Activated CD8-positive, alpha-beta T cell treated with anti-CD3 and anti-CD28 coated beads, Interleukin-2, amount 10 ng/mL, durations not matched to agents 7 days and 5 days (primary cell): ENCODE data around the gene RNF121. TPM values are rescaled to one million over a fixed set of nuclear protein-coding genes. Genes with fewer than 3 reads are reported as not detected.

Experiments
- ATAC-seq: fragments of 150-1000 bp; cut with Tn5 transposase; one replicate; pipeline ENCODE4 v1.10.0; 2021; ENCODE audit warnings: moderate library complexity
- CTCF ChIA-PET: fragments of 350-600 bp; sonication (Branson Sonifier 250); formaldehyde crosslinking; loops from one replicate; lab custom pipeline; 2021; ENCODE audit warnings: antibody characterized with exemption; lab: Charles Lee
- POLR2A ChIA-PET: fragments of 350-600 bp; sonication (Branson Sonifier 250); formaldehyde crosslinking; loops from one replicate; lab custom pipeline; 2021; ENCODE audit warnings: antibody characterized with exemption; lab: Charles Lee
- DNase-seq: peaks from one replicate; pipeline ENCODE4 v3.0.0-alpha.2; 2020
- H3K27ac Mint-ChIP-seq: one replicate; pipeline ENCODE4 v1.8.0; 2021; ENCODE audit warnings: mild to moderate bottlenecking, mixed read lengths
- H3K27me3 Mint-ChIP-seq: one replicate; pipeline ENCODE4 v1.8.0; 2021; ENCODE audit warnings: low read depth, mixed read lengths
- H3K36me3 Mint-ChIP-seq: one replicate; pipeline ENCODE4 v1.8.0; 2021; ENCODE audit warnings: low read depth, mixed read lengths
- H3K4me1 Mint-ChIP-seq: one replicate; pipeline ENCODE4 v1.8.0; 2021; ENCODE audit warnings: low read depth, mixed read lengths
- H3K4me3 Mint-ChIP-seq: one replicate; pipeline ENCODE4 v1.8.0; 2021; ENCODE audit warnings: mild to moderate bottlenecking, mixed read lengths
- H3K9me3 Mint-ChIP-seq: one replicate; pipeline ENCODE4 v1.8.0; 2022; ENCODE audit warnings: mixed read lengths; ENCODE audit not compliant: insufficient read depth
- total RNA-seq, 2 experiments: library from RNA; stranded (reverse); gene quantifications; one replicate each; pipeline ENCODE4 v1.2.3, GENCODE V29; 2021

The RNF121 gene
- total RNA-seq, 2 experiments from 2014 or later: 24.8 to 29.9 TPM

DNA sequence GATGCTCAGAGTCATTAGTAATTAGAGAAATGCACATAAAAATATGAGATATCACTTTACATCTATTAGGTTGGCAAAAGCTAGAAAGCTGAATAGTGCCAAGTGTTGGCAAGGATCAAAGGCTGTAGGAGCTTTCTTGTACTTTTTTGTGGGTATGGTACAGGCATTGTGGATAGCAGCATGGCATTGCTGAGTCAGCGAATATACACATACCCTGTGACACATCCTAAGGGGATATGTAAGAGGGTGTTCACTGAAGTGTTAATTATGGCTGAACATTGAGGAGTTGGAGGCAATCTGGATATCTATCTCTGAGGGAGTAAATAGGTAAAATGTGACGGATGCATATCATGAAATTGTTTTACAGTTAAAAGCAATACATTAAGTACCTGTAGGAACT, 42.8 kb downstream of the RNF121 start:
- ChIA-PET CTCF (no interaction called here), POLR2A (no interaction called here)
- no peak overlapping the region for H3K27ac Mint-ChIP-seq

DNA sequence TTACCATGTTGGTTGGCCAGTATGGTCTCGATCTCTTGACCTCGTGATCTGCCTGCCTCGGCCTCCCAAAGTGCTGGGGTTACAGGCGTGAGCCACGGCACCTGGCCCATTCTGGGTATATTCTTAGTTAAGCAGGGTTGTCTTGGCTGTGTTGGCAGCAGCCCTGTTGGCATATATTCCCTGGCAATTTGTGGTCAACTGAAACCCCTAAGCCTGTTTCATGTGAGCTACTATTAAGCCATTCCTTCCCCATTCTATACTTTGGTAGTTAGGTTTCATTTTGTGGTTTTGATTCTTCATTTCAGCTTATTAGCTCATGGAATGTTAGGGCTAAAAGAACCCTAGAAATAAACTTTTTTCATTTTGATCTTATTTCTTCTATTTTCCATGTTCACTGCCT, 47.7 kb downstream of the RNF121 start:
- no peak for ATAC-seq

More for the DNA sequence above, 42.8 kb downstream of the RNF121 start:
- Mint-ChIP-seq H3K9me3 (no peaks in the 10 kb centered on the region), H3K4me3 (no peak overlapping the region), H3K4me1 (no peaks in the 10 kb centered on the region), H3K36me3 (peaks cover 11% of the 10 kb centered on the region), H3K27me3 (no peaks in the 10 kb centered on the region)
- no peak for ATAC-seq
- DNase-seq: no peak

GRCh38 chr11:71977090-71977489, 48.2 kb downstream of the RNF121 start:
- Mint-ChIP-seq H3K27me3 (no peaks in the 10 kb centered on the region), H3K36me3 (peaks cover under 1% of the 10 kb centered on the region), H3K4me3 (no peak overlapping the region), H3K4me1 (no peaks in the 10 kb centered on the region), H3K27ac (no peak overlapping the region), H3K9me3 (no peaks in the 10 kb centered on the region)
- ChIA-PET POLR2A (interaction anchor here (1.1 to 1.4 kb wide), 2 partner anchors 21 to 49 kb away, joined by 3 to 4 read pairs; partner anchors contain the start of gene XNDC1N), CTCF (interaction anchor here (0.7 to 5.5 kb wide), 29 partner anchors 9 to 454 kb away, joined by 3 to 34 read pairs (median 7); partner anchors contain the start of genes IL18BP, RNF121 and XNDC1N)
- ATAC-seq (no peak), DNase-seq (no peak)

More for the DNA sequence above, 47.7 kb downstream of the RNF121 start:
- ChIA-PET POLR2A (no interaction called here), CTCF (interaction anchor here (0.8 to 5.5 kb wide), 24 partner anchors 8 to 454 kb away, joined by 3 to 34 read pairs (median 8); partner anchors contain the start of genes IL18BP, RNF121 and XNDC1N)
- H3K27me3 Mint-ChIP-seq: no peaks in the 10 kb centered on the region
- no peaks in the 10 kb centered on the region for H3K4me1 Mint-ChIP-seq
- no peak for DNase-seq
- no peak overlapping the region for H3K27ac Mint-ChIP-seq
- H3K36me3 Mint-ChIP-seq: peaks cover 3% of the 10 kb centered on the region
- H3K4me3 Mint-ChIP-seq: no peak overlapping the region
- no peaks in the 10 kb centered on the region for H3K9me3 Mint-ChIP-seq

DNA sequence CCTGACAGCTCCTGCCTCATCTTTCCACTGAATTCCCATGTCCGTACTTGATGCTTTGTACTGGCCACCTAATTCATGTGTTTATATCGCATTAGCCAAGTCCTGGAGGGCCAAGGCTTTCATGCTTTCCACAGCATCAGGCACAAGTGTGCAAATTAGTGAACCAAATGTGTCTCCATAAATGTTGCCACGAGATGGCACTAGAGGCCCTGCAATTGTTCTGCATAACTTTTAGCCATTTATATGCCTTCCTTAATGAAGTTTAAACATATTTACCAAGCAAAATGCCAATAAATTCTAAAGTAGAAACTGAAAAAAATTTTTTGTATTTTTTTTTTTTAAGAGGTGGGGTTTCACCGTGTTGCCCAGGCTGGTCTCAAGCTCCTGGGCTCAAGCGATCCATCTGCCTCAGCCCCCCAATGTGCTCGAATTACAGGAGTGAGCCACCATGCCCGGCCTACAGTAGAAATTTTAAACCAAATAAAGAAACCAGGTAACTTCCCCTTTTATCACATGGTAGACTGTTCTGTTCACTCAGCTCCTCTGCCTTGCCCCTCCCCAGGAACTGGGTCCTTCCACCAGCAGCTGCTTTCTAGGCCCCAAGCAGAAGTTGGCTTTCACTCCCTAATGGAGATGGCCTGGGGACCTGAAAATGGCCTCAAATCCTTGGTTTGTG, 49.0 kb downstream of the RNF121 start:
- DNase-seq (peak; percentile 74), ATAC-seq (peak; percentile 70)
- no peaks in the 10 kb centered on the region for H3K27me3 Mint-ChIP-seq
- no peak overlapping the region for H3K27ac Mint-ChIP-seq
- H3K36me3 Mint-ChIP-seq: no peaks in the 10 kb centered on the region
- ChIA-PET CTCF (interaction anchor here (0.7 to 5.5 kb wide), 33 partner anchors 8 to 457 kb away, joined by 3 to 34 read pairs (median 7); partner anchors contain the start of genes CLPB, IL18BP, RNF121 and XNDC1N), POLR2A (interaction anchor here (1.1 to 1.4 kb wide), 2 partner anchors 20 to 50 kb away, joined by 3 to 4 read pairs; partner anchors contain the start of gene XNDC1N)
- no peaks in the 10 kb centered on the region for H3K4me1 Mint-ChIP-seq
- no peak overlapping the region for H3K4me3 Mint-ChIP-seq
- no peaks in the 10 kb centered on the region for H3K9me3 Mint-ChIP-seq

DNA sequence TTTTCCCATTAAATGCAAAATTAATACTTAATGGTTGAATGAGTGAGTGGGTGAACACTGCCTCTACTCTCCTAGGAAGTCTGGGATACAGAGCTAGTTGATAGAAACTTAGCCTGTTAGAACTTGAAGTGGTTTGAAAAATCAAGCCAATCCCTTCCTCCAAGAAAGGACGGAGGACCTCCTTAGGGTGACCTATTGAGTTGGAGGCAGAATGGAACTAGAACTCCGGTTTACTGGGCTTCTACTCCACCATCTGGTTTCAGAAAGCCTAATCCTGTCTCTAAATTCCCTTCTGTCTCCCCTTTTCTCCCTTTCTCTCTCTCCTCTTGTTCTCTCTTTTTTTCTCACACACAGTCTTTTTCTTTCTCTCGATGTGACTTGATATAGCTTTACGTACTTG, 50.2 kb downstream of the RNF121 start:
- no peak overlapping the region for H3K4me3 Mint-ChIP-seq
- no peak overlapping the region for H3K27ac Mint-ChIP-seq
- DNase-seq (no peak), ATAC-seq (no peak)
- no peaks in the 10 kb centered on the region for H3K9me3 Mint-ChIP-seq
- no peaks in the 10 kb centered on the region for H3K4me1 Mint-ChIP-seq
- ChIA-PET POLR2A (no interaction called here), CTCF (interaction anchor here (0.7 to 5.5 kb wide), 18 partner anchors 11 to 829 kb away, joined by 3 to 34 read pairs (median 6); partner anchors contain the start of genes CLPB, IL18BP and RNF121)
- peaks cover 4% of the 10 kb centered on the region for H3K36me3 Mint-ChIP-seq
- no peaks in the 10 kb centered on the region for H3K27me3 Mint-ChIP-seq

- Mint-ChIP-seq H3K27ac (no peak overlapping the region), H3K27me3 (no peaks in the 10 kb centered on the region), H3K36me3 (peaks cover 4% of the 10 kb centered on the region), H3K4me3 (no peak overlapping the region), H3K4me1 (no peaks in the 10 kb centered on the region), H3K9me3 (no peaks in the 10 kb centered on the region)
- no peak for ATAC-seq
- POLR2A ChIA-PET: no interaction called here
- CTCF ChIA-PET: interaction anchor here (0.8 to 5.5 kb wide), 11 partner anchors 10 to 451 kb away, joined by 3 to 34 read pairs (median 23); partner anchors contain the start of gene IL18BP
- DNase-seq: no peak
Observed at GRCh38 chr11:71979602-71980001, 50.8 kb downstream of the RNF121 start.

DNA sequence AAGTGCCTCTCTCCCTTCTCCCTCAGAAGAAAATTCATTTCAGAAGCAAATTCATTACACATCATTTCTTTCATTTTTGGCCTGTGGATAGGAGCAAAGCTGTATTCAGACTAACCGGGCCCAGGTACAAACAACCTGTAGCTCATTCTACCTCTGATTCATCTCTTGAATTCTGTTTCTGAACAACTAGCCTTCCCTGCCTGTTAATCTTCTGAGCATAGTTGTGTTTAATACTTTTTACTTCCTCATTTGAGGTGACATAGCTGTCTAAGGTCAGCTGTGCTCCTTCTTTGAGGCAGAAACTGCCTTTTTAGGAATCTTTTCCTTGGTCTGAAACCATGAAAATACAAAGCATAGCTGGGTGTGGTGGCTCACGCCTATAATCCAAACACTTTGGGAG, 57.3 kb downstream of the RNF121 start:
- CTCF ChIA-PET: interaction anchor here (0.9 to 1.8 kb wide), 3 partner anchors 9 to 445 kb away, joined by 4 to 6 read pairs (median 4); no protein-coding TSS in a partner anchor
- no peaks in the 10 kb centered on the region for H3K9me3 Mint-ChIP-seq
- no peak overlapping the region for H3K27ac Mint-ChIP-seq
- peaks cover 9% of the 10 kb centered on the region for H3K36me3 Mint-ChIP-seq
- no peak overlapping the region for H3K4me3 Mint-ChIP-seq
- DNase-seq (no peak), ATAC-seq (no peak)
- POLR2A ChIA-PET: interaction anchor here (1.7 kb wide), 1 partner anchor 16 kb away, joined by 5 read pairs; no protein-coding TSS in a partner anchor
- H3K4me1 Mint-ChIP-seq: peaks cover 6% of the 10 kb centered on the region
- H3K27me3 Mint-ChIP-seq: no peaks in the 10 kb centered on the region

DNA sequence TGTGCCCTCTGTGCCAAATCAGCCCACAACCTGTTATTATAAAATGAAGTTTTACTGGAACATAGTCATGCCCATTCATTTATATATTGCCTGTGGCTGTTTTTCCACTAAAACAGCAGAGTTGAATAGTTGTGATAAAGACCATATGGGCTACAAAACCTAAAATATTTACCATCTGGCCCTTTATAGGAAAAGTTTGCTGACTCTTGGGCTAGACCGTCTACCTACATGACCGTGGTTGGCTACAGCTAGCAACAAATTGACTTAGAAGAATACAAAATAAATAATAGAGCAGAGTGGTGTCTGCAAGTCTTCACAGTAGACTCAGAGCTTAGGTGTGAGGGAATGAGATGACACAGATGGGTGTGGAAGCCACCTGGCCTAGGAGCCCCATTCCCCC, 58.7 kb downstream of the RNF121 start:
- peaks cover 9% of the 10 kb centered on the region for H3K36me3 Mint-ChIP-seq
- CTCF ChIA-PET: interaction anchor here (1.0 to 5.9 kb wide), 5 partner anchors 9 to 443 kb away, joined by 3 to 33 read pairs (median 3); partner anchors contain the start of gene IL18BP
- no peak overlapping the region for H3K27ac Mint-ChIP-seq
- no peaks in the 10 kb centered on the region for H3K9me3 Mint-ChIP-seq
- peaks cover 9% of the 10 kb centered on the region for H3K4me1 Mint-ChIP-seq
- no peak overlapping the region for H3K4me3 Mint-ChIP-seq
- no peaks in the 10 kb centered on the region for H3K27me3 Mint-ChIP-seq
- ATAC-seq (no peak), DNase-seq (no peak)
- POLR2A ChIA-PET: no interaction called here

- ChIA-PET CTCF (interaction anchor here (1.0 to 5.9 kb wide), 5 partner anchors 10 to 443 kb away, joined by 3 to 33 read pairs (median 3); partner anchors contain the start of gene IL18BP), POLR2A (no interaction called here)
- peaks cover 9% of the 10 kb centered on the region for H3K4me1 Mint-ChIP-seq
- H3K9me3 Mint-ChIP-seq: no peaks in the 10 kb centered on the region
- H3K27me3 Mint-ChIP-seq: no peaks in the 10 kb centered on the region
- peaks cover 9% of the 10 kb centered on the region for H3K36me3 Mint-ChIP-seq
- H3K4me3 Mint-ChIP-seq: no peak overlapping the region
- no peak overlapping the region for H3K27ac Mint-ChIP-seq
- no peak for DNase-seq
- ATAC-seq: no peak
Observed at GRCh38 chr11:71988050-71988449, 59.2 kb downstream of the RNF121 start.

DNA sequence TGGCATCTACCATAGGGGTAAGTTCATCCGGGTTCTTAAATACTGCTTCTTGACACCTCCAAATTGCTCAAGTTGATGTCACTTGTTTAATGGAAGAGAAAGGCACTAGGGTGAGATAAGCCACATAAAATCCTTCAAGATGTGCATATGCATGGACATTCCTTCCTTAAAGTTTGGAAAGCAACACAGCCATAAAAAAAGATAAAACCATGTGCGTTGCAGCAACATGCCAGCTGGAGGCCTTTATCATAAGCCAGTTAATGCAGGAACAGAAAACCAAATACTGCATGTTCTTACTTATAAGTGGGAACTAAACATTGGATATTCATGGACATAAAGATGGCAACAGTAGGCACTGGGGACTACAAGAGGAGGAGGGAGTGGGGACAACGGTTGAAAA, 61.9 kb downstream of the RNF121 start:
- no peaks in the 10 kb centered on the region for H3K9me3 Mint-ChIP-seq
- H3K27me3 Mint-ChIP-seq: no peaks in the 10 kb centered on the region
- peaks cover 3% of the 10 kb centered on the region for H3K36me3 Mint-ChIP-seq
- no peak for DNase-seq
- peaks cover 3% of the 10 kb centered on the region for H3K4me1 Mint-ChIP-seq
- no peak for ATAC-seq
- CTCF ChIA-PET: interaction anchor here (0.6 to 5.9 kb wide), 4 partner anchors 13 to 153 kb away, joined by 3 to 33 read pairs (median 6); no protein-coding TSS in a partner anchor
- POLR2A ChIA-PET: no interaction called here
- no peak overlapping the region for H3K4me3 Mint-ChIP-seq
- no peak overlapping the region for H3K27ac Mint-ChIP-seq

- H3K4me3 Mint-ChIP-seq: no peak overlapping the region
- H3K4me1 Mint-ChIP-seq: peaks cover 3% of the 10 kb centered on the region
- ATAC-seq (no peak), DNase-seq (no peak)
- ChIA-PET POLR2A (no interaction called here), CTCF (interaction anchor here (5.9 kb wide), 1 partner anchor 13 kb away, joined by 33 read pairs; no protein-coding TSS in a partner anchor)
- H3K27me3 Mint-ChIP-seq: no peaks in the 10 kb centered on the region
- H3K27ac Mint-ChIP-seq: no peak overlapping the region
- no peaks in the 10 kb centered on the region for H3K9me3 Mint-ChIP-seq
- peaks cover 3% of the 10 kb centered on the region for H3K36me3 Mint-ChIP-seq
Observed at GRCh38 chr11:71991494-71991893, 62.6 kb downstream of the RNF121 start.
